ENCODE results near the gene PDIA5.

The PDIA5 gene

DNA sequence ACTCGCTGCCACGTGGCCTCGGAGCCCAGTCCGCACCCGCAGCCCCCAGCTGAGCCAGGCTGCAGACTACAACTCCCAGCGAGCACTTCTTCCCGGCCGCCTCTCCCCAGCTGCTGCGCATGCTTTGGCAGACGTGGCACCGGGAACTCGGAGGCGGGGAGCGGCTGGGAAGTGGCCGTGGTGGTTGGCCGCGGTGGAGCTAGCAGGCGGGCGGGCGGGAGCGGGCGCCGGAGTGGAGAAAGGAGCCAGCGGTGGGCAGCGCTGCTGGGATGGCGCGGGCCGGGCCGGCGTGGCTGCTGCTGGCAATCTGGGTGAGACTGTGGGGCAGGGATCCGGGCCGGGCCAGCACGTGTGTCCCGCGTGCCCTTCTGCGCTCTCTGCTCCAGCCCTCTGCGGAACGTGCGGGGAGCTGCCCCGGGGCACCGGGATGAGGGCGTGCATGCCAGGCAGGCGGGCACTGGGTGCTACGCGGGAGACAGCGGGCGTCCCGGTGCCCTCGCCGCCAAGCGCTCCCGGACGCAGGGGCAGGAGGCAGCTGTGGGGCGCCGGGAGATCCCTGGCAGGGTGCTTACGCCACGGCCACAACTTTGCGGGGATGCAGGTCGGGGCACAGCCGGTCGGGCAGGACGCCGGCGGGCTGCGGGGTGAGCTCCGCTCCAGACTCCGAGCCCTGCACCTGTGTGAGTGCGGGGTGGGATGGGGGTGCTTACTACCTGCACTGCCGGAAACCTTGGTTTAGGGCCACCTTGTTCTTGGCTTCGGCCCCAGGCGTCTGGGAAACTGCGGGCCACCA, at the start of gene PDIA5:
TSS of gene PDIA5 (plus strand) at position 130 of the 793 bp plus-strand sequence. CDS start at position 270, 140 bp downstream.
- DNase-seq (ENCODE audit: low spot score), result peak; percentile 83

DNA sequence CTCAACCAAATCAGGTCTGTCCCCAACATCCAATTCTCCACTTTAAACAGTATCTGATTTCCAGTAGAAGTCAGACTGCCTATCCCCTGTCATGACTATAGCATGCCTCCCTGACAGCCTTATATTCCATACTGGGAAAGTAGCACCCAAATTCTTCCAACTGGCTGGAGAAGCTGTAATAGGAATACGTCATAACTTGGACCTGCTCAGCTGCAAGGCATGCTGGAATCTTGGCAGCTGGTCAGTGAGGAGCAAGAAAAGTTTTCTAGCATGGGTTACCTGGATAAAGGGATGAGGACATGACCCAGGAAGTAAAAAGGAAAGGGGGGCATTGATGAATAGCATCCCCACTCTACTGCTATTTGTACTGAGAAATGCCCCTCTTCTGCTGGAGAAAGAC, 48.1 kb upstream of the PDIA5 start:
- no peak for DNase-seq (ENCODE audit: low spot score)

GRCh38 chr3:123019161-123019560, 47.7 kb upstream of the PDIA5 start:
- no peak for DNase-seq (ENCODE audit: low spot score)

DNA sequence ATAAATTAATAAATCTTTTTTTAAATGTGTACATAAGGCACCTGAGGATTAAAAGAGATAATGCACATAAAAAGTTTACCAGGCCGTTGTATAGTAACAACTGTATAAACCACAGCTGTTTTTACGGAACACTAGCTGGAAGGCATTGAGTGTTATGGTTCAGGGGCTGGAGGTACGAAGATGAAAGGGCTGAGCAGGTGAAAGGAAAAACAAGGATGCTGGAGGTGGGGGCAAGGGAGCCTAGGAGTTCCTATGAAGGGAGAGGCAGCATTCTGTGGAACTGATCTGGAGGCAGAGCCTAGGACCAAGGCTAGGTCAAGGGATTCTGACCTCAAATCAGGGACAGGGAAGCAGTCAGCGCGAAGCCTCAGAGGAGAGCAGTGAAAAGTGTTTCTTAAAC, 47.2 kb upstream of the PDIA5 start:
- DNase-seq (ENCODE audit: low spot score), result no peak

GRCh38 chr3:123020709-123021108, 46.1 kb upstream of the PDIA5 start:
- no peak for DNase-seq (ENCODE audit: low spot score)

GRCh38 chr3:123021388-123021787, 45.4 kb upstream of the PDIA5 start:
- no peak for DNase-seq (ENCODE audit: low spot score)

- no peak for DNase-seq (ENCODE audit: low spot score)
Observed at GRCh38 chr3:123021996-123022510, 44.8 kb upstream of the PDIA5 start.

GRCh38 chr3:123024056-123024455, 42.8 kb upstream of the PDIA5 start:
- DNase-seq (ENCODE audit: low spot score), result no peak

DNA sequence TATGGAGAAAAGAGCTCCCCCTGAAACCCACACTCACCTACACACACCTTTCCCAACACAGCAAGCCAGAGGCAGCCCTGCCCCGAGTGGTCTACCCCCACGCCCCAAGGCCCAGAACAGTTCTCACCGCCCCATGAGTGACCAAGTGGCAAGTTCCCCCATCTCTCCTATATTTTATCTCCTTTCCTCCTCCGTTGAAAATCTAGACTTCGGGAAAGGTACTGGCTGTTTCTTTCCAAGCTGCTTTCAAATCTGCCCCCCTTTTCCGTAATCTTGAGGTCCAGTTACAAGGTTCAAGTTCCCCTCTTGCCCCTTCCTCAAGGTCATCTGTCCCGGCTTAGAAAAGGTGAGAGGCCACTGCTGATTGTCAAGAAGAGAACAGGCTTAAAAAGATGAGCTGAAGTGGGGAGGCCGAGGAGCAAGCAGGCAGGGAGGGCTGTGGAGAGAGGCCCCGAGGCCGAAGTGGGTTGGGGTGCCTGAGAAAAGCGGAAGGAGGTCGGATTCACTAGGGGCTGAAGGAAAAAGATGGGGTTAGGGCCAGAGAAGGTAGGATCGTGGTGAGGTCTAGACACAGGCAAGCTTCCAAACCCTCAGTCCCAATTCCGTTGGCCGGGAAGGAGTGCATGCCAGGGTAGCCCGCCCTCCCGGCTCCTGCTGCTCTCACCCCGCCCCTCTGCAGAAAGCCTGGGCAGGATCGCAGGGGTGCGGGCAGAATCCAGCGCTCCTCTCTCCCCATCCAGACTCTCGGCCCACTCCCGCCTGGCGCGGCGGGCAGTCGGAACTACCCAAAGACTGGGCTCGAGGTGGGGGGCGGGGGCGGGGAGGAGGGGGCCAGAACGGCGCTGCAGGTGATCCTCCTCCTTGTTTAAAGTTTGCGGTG, 40.9 kb upstream of the PDIA5 start:
- DNase-seq (ENCODE audit: low spot score), result no peak

DNA sequence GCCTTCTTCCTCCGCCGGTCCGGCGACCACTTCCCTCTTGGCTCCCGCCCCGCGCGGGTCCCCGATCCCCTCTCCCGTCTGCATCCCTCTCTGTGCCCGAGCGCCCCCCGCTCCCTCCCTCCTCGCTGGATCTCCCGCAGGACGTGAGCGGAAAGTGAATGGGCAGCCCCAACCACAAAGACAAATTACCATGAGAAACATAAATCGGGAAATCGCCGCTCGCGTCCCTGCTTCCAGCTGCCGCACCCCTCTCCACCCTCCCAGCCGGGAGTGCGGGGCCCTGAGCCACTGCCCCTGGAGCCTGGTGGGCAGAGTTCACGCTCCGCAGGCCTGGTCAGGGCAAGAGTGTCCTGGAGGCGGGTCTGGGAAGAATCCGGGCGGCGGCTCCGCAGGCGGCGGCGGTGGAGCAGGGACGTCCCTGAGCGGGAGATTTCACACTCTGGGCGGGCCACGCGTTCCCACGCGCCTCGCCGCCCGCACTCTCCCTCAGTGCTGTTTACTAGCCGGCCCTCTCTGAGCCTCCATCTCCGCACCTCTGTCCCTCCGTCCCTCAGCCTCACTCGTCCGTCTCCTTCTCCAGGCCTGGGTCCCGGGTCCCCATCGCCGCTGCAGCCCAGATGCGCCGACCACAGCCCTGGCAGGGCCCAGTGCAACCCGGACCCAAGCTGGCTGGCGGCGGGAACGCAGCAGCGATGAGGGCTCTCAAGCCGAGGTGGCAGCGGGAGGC, 40.1 kb upstream of the PDIA5 start:
- no peak for DNase-seq (ENCODE audit: low spot score)

DNA sequence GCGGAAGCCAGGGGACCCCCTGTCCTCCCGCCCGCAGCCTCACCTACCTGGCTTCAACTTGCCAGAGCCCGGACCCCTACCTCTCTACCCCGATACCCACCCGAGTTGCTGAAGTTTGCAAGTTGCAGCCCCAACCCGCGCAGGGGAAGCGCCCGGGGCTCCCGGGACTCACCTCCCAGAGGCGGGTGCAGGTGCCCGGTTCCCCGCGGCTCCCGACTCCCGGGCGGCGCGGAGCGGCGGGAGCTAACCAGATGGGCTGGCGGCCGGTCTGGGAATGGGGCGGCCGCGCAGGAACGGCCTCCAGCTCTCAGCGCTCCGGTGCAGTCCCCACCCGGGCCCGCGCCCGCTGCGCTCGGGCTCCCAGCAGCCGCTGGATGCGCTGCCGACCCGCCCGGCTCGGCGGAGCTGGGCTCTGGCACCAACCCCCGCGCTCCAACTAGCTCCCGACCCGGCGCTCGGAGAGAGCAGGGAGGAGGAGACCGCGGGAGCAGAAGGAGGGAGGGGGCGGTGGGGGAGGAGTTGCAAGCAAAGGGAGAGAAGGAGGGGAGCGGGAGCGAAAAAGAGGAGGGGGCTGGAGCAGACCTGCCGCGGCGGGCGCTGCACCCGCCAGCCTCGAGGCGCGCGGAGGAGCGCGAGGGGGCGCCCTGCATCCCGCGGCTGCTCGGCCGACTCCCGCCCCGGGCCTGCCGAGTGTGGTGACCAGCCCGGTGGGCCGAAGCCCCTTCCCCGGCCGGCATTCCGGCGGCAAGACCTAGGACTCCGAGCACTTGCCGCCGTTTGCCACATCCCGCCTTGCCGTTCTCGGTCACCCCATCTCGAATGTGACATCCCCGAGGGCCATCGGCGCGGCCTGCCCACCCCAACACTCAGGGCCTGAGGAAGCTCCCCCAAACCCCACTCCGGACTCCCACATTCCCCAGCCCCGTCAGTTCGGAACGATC, 39.3 kb upstream of the PDIA5 start, which contains the start of gene SEMA5B:
TSS of gene SEMA5B (minus strand) at position 472 of the 941 bp plus-strand sequence. CDS start 66,500 bp downstream, outside the sequence.
- no peak for DNase-seq (ENCODE audit: low spot score)

DNA sequence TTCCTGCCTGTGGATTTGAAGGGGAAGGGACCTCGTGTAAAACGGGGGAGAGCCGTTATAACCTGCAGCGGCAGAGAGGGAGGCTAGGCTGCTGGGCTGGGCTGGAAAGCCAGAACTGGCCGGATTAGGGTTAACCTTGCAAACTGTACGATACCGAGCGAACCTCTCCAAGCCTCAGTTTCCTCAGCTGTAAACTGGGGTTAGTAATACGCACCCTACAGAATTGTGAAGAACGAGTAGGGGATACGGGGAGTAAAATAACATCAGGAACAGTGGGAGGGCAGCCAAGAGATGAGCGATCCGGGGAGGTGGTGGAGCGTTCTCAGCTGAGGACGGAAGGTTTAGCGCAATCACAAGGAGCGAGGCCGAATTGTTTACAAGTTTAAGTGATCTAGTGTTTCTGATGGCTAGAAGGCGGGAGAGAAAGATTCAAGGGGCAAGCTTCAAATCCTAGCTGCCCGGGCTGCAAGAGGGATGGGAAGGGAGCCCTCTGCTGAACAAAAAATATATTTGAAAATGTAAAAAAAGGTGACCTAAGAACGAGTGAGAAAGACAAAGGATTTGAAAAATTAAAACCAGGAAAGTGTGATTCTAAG, 38.5 kb upstream of the PDIA5 start:
- peak; percentile 36 for DNase-seq (ENCODE audit: low spot score)

GRCh38 chr3:123031051-123031450, 35.8 kb upstream of the PDIA5 start:
- DNase-seq (ENCODE audit: low spot score), result no peak

DNA sequence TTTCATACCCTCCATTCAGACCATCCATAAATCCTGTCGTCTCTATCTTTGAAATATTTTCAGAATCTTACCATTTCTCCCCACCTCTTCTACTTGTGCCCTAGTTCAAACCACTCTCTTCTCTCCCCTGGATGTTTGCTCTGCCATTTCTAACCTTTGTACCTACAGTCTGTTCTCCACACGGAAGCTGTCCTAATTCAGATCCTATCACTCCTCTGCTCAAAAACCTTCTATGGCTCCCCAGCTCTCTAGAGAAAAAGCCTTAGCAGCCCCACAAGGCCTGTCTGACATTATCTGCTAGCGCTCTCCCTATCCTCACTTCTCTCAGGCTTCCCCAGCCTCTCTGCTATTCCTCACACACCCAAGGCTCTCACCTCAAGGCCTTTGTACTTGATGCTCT, 34.8 kb upstream of the PDIA5 start:
- DNase-seq (ENCODE audit: low spot score), result no peak

DNA sequence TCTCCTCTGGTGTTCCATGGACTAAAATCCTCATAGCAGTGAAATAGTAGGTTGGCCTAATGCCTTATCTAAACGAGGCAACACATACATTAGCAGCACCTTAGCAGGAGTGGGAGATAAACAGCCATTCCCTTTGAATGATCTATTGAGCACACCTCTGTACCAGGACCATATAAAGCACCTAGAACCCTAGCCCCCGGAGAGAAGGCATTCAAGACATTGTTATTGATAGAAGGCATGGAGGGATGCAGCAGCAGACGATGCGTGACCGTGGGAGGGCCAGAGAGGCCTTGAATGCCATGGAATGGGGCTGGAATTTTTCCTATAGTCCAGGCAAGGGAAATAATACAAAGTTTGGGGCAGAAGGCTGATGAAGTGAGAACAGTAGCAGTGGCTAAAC, 32.7 kb upstream of the PDIA5 start:
- no peak for DNase-seq (ENCODE audit: low spot score)

- no peak for DNase-seq (ENCODE audit: low spot score)
Observed at GRCh38 chr3:123034996-123035395, 31.8 kb upstream of the PDIA5 start.

DNA sequence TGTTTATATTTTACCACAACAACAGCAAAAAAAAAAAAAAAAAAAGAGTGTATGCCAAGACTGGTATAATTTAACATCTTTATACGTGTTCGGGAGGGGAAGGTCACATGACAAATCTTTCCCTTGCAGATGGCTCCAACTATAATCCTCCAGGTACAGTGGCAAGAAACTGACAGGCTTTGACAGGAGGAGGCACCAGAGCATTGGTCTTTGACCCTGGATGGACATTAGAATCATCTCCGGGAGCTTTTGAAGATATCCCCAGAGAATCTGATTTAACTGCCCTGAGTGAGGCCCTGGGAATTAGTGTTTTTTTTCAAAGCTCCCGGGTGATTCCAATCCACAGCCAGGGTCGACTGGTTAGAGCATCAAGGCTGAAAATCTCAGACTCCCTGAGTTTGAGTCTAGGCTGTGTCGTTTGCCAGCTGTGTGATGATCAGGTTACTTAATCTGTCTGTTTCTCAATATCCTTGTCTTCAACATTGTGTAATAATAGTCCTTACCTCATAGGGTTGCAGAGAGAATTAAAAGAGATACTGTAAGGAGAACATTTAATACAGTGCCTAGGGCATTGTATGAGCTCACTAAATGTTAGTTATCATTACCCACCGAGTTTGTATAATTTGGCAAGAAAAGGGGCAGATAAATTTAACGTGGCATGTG, 30.3 kb upstream of the PDIA5 start:
- no peak for DNase-seq (ENCODE audit: low spot score)

DNA sequence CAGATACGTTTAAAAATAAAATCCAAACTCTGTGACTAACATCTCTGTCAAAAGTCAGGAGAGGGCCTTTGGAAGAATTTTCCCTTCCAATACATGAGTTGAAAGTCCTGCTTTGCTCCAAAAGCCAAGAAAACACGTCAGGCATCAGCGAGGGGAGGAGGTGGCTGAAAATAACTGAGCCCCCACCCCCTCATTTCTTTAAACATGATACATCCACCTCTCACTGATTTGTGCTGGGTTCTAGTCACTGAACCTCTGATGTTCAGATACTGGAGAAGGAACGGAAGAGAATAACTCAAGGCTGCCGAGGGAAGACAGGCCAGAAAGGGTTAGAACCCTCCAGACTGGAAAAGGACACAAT, 29.8 kb upstream of the PDIA5 start:
- no peak for DNase-seq (ENCODE audit: low spot score)

GRCh38 chr3:123038751-123039150, 28.1 kb upstream of the PDIA5 start:
- DNase-seq (ENCODE audit: low spot score), result no peak

- no peak for DNase-seq (ENCODE audit: low spot score)
Observed at GRCh38 chr3:123039178-123039577, 27.6 kb upstream of the PDIA5 start.

Data from kidney capillary endothelial cell (primary cell).